Pulmonary artery endothelial cell (primary cell): ENCODE results near the gene MTOR. TPM values are rescaled to one million over a fixed set of nuclear protein-coding genes. Genes with fewer than 3 reads are reported as not detected.
"Not testable (repeated sequence)": the region's sequence is repeated elsewhere in the genome, so short reads cannot be mapped to it uniquely, and the experiment has no call there.

Source experiments
- DNase-seq: peaks from one replicate; pipeline ENCODE4 v3.0.0-alpha.2; 2011; ENCODE audit warnings: low read depth, low spot score
- total RNA-seq: library from RNA; depleted of rRNA; stranded (reverse); fragments of >200 nt; gene quantifications from 2 replicates; pipeline ENCODE4 v1.2.3, GENCODE V29; 2014

MTOR gene
- 42.7 and 69.5 TPM in 2 replicates for total RNA-seq

DNA sequence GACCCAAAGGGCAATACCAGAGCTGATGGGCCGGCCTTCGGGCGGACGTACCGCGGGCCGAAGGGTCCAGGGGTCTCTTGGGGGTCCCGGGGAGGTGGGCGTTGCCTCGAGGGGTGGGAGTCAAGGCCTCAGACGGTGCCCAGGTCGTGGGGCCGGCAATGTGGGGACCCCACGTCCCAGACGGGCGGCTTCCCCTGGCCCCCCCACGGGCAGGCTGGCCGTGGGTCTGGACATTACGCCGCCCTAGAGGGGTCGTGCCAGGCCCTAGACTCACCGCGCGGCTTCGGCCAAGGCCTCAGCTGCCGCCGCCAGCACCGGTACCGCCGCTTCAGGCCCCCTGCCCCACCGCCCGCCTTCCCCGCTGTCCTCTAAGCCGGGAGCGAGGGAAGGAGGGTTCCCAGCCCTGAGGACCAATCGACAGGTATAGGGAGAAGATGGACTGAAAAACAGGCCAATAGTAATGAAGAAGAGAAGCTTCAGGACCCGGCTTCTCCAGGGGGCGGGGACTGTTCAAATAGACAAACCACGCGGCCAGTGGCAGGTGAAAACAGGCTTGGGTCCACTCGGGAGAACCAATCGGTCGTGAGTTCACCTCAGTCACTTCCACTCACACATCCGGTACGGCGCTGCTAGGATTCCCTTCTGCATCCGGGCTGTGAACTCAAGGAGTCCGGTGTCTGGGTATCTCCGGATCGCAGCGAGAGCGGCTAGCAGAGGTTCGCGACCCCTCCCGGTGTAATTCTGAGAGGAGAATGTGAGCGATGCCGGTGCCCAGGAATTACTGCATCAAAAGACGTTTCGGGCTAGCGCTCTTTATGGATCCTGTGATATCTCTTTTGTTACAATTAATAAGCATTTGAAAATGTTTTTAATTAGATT lies at the start of gene MTOR:
Gene MTOR (minus strand): TSS at position 381 of the 879 bp plus-strand sequence. CDS start 3,142 bp downstream, outside the sequence.
- DNase-seq: peak; percentile 99

- DNase-seq: no peak
Measured at GRCh38 chr1:11309385-11309784, 47.0 kb upstream of the MTOR start.

- no peak for DNase-seq
Measured at GRCh38 chr1:11308699-11309224, 46.4 kb upstream of the MTOR start.

DNA sequence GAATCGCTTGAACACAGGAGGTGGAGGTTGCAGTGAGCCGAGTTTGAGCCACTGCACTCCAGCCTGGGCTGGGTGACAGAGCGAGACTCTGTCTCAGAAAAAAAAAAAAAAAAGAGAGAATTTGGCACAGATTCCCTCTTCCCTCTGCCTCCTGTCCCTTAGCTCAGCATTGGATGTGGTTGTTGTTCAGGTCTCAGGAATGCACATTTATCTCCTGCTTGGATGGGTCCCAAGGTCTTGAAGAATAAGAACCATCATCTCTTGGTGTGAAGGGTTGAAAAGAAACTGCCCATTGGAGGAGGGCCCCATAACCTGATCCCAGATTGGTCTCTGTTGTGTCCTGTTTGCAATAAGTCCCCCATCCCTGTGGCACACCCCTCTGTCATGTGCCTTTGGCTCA lies 45.5 kb upstream of the MTOR start:
- DNase-seq: no peak

DNA sequence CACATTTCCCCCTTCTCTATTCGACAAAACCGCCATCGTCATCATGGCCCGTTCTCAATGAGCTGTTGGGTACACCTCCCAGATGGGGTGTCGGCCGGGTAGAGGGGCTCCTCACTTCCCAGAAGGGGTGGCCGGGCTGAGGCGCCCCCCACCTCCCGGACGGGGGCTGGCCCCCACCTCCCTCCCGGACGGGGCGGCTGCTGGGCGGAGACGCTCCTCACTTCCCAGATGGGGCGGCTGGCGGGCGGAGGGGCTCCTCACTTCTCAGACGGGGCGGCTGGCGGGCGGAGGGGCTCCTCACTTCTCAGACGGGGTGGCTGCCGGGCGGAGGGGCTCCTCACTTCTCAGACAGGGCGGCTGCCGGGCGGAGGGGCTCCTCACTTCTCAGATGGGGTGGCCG lies 43.2 kb upstream of the MTOR start:
- DNase-seq: not testable (repeated sequence)

DNA sequence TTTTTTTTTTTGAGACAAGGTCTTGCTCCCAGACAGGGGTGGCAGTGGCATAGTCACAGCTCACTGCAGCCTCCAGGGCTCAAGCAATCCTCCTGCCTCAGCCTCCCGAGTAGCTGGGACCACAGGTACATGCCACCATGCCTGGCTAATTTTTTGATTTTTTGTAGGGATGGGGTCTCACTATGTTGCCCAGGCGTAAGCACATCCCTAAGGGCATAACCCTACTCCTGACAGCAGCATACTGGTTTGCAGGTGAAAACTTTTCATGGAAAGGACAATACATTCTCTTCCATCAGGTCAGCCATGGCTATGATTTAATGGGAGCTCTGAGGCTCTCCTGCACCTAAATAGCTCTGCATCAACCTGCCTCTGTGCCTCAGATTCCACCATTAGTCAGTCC lies 40.0 kb upstream of the MTOR start:
- no peak for DNase-seq

DNA sequence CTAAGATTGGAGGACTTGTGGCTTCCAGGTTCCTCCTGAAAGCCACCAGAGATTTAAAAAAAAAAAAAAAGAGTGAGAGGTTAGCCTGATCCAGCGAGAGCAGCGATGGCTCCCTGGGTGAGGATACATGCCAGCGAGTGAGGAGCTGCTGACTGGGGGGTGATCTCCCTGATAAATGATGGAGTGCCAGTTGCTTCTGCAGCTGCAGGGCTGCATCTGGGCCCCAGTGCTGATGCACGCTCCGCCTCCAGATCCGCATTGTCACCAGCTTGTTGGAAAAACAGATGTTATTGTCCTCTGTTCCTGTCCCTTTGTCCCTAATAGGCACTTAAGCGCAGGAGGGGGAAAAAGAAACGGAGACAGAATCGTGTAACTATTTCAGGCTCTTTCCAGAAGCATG lies 39.2 kb upstream of the MTOR start:
- no peak for DNase-seq

DNA sequence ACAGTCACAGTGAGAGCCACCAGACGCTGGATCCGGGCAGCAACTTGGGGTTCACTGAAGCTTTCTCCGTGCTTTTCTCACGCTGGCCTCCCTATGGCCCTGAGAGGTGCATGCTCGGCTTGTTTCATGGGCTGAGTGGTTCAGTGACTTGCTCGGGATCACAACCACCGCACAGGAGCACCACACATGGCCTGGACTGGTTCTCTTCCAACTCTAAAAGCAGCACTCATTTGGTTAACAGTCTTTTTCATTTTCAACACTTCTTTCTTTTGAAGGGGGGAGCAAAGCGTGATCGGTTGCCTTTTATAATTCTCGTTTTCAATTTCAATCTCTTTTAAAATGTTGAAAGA lies 36.8 kb upstream of the MTOR start:
- DNase-seq: no peak

DNA sequence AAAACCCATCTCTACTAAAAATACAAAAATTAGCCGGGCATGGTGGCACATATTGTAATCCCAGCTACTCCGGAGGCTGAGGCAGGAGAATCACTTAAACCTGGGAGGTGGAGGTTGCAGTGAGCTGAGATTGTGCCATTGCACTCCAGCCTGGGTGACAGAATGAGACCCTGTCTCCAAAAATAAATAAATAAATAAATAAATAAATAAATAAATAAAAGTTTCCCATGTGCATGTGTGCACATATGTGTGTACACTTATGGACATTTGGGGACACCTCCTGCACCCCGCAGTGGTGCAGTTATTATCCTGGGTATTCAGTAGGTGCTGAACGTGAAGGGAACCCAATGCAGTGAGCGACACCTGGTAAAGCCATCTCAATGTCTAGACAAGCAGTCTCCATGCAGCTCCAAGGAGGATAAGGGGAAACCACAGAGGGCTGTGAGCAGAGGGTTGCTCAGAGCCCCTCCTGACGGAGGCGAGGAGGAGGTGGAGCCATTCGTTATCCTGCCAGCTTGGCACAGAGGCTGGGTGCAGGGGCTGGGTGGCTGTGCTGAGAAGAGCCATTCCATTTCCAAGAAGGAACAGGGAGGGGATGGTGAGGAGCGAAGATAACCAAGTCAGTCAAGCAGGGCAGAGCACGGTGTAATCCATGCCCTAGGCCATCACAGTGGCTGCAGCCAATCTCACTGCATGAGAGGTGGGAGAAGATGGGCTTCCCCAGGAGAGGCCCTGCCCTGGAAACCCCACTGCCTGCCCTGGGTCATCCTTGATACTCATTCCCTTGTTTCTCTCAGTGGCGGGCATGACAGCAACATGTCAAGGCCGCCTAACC lies 36.3 kb upstream of the MTOR start:
- no peak for DNase-seq

GRCh38 chr1:11297774-11298173 lies 35.4 kb upstream of the MTOR start:
- not testable (repeated sequence) for DNase-seq

DNA sequence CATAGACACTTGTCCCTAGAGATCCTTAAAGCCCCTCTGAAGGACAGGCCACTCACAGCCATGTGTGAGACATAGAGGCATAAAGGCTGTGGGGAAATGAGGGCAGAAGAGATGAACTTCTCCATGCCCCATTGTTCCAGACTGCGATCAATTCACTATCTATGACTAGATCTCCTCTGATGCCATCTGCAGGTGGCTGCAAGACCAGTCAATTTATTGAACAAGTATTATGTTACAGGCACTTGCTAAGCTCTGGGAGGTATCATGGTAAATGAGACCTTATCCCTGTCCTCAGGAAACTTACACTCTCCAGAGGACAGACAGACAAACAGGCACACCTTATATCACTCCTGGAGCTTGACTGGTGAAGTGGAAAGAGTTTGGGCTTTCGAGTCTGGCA lies 33.6 kb upstream of the MTOR start:
- no peak for DNase-seq

- no peak for DNase-seq
Measured at GRCh38 chr1:11294951-11295350, 32.6 kb upstream of the MTOR start.

DNA sequence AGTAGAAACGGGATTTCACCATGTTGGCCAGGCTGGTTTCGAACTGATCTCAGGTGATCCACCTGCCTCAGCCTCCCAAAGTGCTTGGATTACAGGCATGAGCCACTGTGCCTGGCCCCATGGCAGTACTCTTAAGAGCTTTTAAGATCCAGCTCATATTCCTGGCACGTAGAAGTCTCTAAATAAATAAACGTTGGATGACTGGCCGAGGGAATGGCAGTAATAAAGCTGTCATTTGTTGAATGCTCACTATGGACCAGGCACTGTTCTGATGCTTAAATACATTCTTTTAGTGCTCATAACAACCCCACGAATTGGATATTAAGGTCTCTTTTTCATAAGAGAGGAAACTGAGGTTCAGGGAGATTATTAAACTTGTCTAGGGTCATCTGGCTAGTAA lies 31.5 kb upstream of the MTOR start:
- DNase-seq: no peak

DNA sequence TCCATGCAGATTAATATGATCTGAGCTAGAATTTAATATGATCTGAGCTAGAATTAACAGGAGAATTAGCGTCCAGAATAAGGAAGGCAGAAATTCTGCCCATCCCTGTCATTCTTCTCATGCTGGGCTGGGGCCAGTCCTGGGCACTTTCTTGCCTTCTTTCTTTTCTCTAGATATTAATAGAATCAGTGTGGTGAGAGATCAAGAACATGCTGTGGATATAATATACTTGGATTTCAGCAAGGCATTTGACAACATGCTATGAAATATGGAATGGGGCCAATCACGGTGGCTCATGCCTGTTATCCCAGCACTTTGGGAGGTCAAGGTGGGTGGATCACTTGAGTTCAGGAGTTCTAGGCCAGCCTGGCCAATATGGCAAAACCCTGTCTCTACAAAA lies 28.7 kb upstream of the MTOR start:
- no peak for DNase-seq

DNA sequence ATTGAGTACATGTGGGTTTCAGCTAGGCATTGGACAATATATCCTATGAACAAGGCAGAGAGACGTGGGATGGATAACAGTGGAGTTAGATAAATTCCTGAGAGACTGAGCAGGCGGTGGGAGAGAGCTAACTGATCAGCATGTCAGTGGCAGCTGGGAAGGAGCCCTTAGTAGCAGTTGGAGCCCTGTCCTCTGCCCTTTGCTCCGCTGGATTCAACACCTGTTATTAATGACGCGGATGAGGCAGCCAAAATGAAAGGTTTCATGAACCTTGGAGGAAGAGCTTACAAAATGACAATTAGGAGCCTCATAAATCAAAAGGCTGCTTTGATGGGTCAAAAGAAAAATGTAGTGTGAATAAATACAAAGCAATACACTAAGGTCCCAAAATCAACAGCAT lies 26.7 kb upstream of the MTOR start:
- DNase-seq: no peak

GRCh38 chr1:11286735-11287410 lies 24.5 kb upstream of the MTOR start:
- DNase-seq: no peak

- no peak for DNase-seq
Measured at GRCh38 chr1:11285883-11286734, 23.8 kb upstream of the MTOR start.

- no peak for DNase-seq
Measured at GRCh38 chr1:11284784-11285183, 22.4 kb upstream of the MTOR start.

- no peak for DNase-seq
Measured at GRCh38 chr1:11283151-11283550, 20.8 kb upstream of the MTOR start.

DNA sequence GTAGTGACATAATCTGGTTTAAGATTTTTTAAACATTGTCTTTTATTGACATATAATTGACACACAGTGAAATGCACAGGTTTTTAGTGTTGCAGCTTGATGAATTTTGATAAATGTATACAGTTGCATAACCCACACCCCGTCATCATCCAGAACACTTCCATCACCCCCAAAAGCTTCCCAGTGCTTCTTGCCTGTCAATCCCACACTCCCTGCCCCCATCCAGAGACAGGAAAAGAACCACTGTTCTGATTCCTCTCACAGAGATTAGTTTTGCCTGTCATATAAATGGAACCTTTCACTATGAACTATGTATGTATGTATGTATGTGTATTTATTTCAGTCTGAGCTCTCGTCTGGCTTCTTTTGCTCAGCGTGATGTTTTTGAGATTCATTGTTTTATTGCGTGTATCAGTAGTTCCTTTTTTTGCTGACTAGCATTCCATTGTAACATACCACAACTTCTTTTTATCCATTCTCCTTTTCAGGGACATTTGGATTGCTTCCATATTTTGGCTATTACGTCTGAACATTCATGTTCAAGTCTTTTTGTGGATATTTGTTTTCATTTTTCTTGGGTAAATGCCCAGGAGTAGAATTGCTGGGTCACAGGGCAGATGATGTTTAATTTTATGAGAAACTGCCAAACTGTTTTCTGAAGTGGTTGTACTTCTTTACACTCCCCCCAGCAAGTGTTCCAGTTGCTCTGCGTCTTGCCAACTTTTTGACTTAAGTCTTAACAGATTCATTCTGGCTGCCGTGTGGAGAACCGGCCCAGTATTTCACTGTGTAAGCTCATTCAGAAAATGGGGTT lies 19.4 kb upstream of the MTOR start:
- DNase-seq: peak; percentile 83
